Muscle layer of colon (tissue), 2 donors: ENCODE measurements around the gene PDK2.

ENCODE experiments used
- H3K27ac ChIP-seq: one replicate; pipeline ENCODE4 v1.7.0; 2013; ENCODE audit warnings: low read depth, mild to moderate bottlenecking, low read length, moderate library complexity
- H3K27me3 ChIP-seq, 2 donors: one replicate each; pipeline ENCODE4 v1.7.0; 2013; ENCODE audit warnings: low read length in 2 of 2, mild to moderate bottlenecking in 2 of 2; ENCODE audit not compliant: insufficient read depth in 2 of 2, control insufficient read depth in 1 of 2
- H3K36me3 ChIP-seq: one replicate; pipeline ENCODE4 v1.7.0; 2013; ENCODE audit warnings: mild to moderate bottlenecking, low read length; ENCODE audit not compliant: insufficient read depth
- H3K4me1 ChIP-seq: one replicate; pipeline ENCODE4 v1.7.0; 2013; ENCODE audit warnings: mild to moderate bottlenecking, low read length; ENCODE audit not compliant: insufficient read depth
- H3K4me3 ChIP-seq, 2 donors: one replicate each; pipeline ENCODE4 v1.7.0; 2013; ENCODE audit warnings: low read length in 2 of 2, low read depth in 1 of 2, mild to moderate bottlenecking in 1 of 2, moderate library complexity in 1 of 2
- H3K9ac ChIP-seq: one replicate; pipeline ENCODE4 v1.7.0; 2013; ENCODE audit warnings: low read length
- H3K9me3 ChIP-seq: one replicate; pipeline ENCODE4 v1.7.0; 2013; ENCODE audit warnings: mild to moderate bottlenecking, low read length
- donor health status: abdominal sarcoma.
- donor health status: Adenocarcinoma of cecum.

Gene PDK2

GRCh38 chr17:50127697-50128361 lies 32.7 kb downstream of the PDK2 start:
- no peaks in the 10 kb centered on the region for H3K9me3 ChIP-seq
- peaks cover 4 to 11% of the 10 kb centered on the region in 2 donors for H3K27me3 ChIP-seq
- H3K9ac ChIP-seq, result no peak overlapping the region
- peaks cover 1% of the 10 kb centered on the region for H3K4me1 ChIP-seq
- no peak overlapping the region for H3K27ac ChIP-seq
- no peaks in the 10 kb centered on the region for H3K36me3 ChIP-seq
- H3K4me3 ChIP-seq, result no peak overlapping the region

GRCh38 chr17:50128441-50129352 lies 33.5 kb downstream of the PDK2 start:
- H3K27ac ChIP-seq, result no peak overlapping the region
- no peaks in the 10 kb centered on the region for H3K9me3 ChIP-seq
- no peak overlapping the region for H3K9ac ChIP-seq
- peak overlapping the region; percentile 16 to 18 for H3K4me3 ChIP-seq
- no peaks in the 10 kb centered on the region for H3K36me3 ChIP-seq
- H3K27me3 ChIP-seq, result peaks cover 4 to 11% of the 10 kb centered on the region in 2 donors
- peaks cover 9% of the 10 kb centered on the region for H3K4me1 ChIP-seq

GRCh38 chr17:50129353-50129727 lies 34.2 kb downstream of the PDK2 start:
- Histone ChIP-seq H3K9ac (no peak overlapping the region), H3K4me3 (peak overlapping the region in 1 of 2 donors; percentile 25), H3K4me1 (peaks cover 14% of the 10 kb centered on the region), H3K9me3 (no peaks in the 10 kb centered on the region), H3K27ac (no peak overlapping the region), H3K36me3 (peaks cover under 1% of the 10 kb centered on the region), H3K27me3 (peaks cover 4 to 11% of the 10 kb centered on the region in 2 donors)

DNA sequence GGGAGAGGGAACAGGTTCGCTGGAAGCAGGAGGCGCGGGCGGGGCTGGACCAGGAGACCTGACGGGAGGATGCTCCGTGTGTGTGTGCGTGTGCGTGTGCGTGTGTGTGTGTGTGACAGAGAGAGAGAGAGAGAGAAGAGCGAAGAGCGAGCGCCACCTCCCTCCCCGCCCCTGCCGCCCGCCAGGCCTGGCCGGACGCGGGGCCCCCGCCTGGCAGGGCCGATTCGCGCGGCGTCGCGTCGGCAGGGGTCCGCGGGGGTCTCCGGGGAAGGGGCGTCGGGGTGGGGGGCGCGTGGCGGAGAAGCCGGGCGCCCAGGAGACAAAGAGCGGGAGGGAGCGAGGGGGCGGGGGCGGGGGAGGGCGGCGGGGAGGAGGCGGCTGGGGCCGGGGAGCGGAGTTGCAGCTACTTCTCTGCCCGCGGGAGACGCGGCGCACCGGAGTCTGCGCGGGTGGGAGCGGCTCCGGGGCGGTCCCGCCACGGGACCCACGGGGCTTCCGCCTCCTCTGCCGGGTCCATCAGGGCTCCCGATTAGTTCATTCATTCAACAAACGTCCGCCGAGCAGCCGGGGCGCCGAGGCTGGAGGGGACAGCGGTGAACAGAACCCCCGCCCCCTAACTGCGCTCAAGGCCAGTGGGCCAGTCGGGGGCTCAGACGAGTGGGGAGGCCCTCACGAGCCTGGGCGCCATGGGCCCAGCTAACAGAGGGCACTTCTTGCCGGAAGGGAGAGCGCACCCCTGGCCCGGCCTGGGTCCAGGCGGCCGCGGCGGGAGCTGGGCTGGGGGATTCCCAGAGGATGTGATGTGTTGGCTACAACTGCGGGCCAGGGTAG lies 34.8 kb downstream of the PDK2 start, which contains the start of gene SAMD14:
TSS of gene SAMD14 (minus strand) at position 433 of the 831 bp plus-strand sequence. CDS start 5,201 bp downstream, outside the sequence.
- H3K27ac ChIP-seq, result no peak within 1 kb of the TSS
- H3K27me3 ChIP-seq, result peaks cover 4 to 11% of the 10 kb centered on the region in 2 donors
- H3K4me1 ChIP-seq, result peaks cover 14% of the 10 kb centered on the region
- H3K9ac ChIP-seq, result no peak within 1 kb of the TSS
- H3K4me3 ChIP-seq, result peak within 1 kb of the TSS; percentile 25 to 27
- H3K9me3 ChIP-seq, result no peaks in the 10 kb centered on the region
- H3K36me3 ChIP-seq, result peaks cover 6% of the 10 kb centered on the region

GRCh38 chr17:50130559-50131305 lies 35.6 kb downstream of the PDK2 start:
- H3K4me3 ChIP-seq, result peak overlapping the region in 1 of 2 donors; percentile 27
- peaks cover 14% of the 10 kb centered on the region for H3K4me1 ChIP-seq
- no peaks in the 10 kb centered on the region for H3K9me3 ChIP-seq
- H3K36me3 ChIP-seq, result peaks cover 10% of the 10 kb centered on the region
- H3K27ac ChIP-seq, result no peak overlapping the region
- H3K9ac ChIP-seq, result no peak overlapping the region
- peaks cover 4 to 11% of the 10 kb centered on the region in 2 donors for H3K27me3 ChIP-seq

- Histone ChIP-seq H3K9ac (no peak overlapping the region), H3K36me3 (peaks cover 17% of the 10 kb centered on the region), H3K27ac (no peak overlapping the region), H3K27me3 (peaks cover 4 to 11% of the 10 kb centered on the region in 2 donors), H3K9me3 (no peaks in the 10 kb centered on the region), H3K4me3 (no peak overlapping the region), H3K4me1 (peaks cover 14% of the 10 kb centered on the region)
These were observed 37.1 kb downstream of the PDK2 start for GRCh38 chr17:50132104-50132794.

DNA sequence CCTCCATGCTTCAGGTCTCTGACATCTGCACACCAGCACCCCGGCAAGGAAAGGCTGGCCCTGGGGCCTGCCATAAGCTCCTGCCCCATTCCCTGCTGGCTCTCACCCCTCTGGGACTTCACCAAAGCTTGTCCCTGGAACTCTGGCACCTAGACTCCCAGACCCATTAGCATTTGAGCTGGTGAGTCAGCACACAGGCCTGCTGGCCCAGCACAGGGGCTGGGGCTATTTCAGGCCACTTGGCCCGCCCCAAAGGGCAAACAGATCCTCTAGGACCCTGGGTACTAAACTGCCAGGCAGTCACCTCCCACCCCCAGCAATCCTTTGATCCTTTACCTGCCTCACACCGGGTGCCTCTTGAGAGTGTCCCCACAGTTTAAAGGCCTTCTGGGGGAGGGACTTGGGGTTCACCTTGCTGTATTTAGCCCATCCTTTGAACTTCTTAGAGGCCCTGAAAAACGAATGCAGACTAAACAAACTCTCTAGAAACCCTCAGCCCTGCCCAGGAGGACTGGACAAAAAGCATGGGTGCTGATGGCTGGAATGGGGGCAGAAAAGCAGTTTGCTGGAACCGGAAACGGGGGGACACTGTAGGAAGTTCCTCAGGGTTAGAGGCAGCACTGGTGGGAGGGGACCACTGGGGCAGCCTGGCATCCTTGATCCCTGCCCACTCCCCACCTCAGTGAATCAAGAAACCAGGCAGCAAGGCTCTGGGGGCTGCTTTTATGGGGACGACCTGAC lies 38.0 kb downstream of the PDK2 start:
- H3K9me3 ChIP-seq, result no peaks in the 10 kb centered on the region
- no peak overlapping the region for H3K9ac ChIP-seq
- H3K27me3 ChIP-seq, result peaks cover 4 to 11% of the 10 kb centered on the region in 2 donors
- H3K27ac ChIP-seq, result peak overlapping the region; percentile 30
- no peak overlapping the region for H3K4me3 ChIP-seq
- H3K4me1 ChIP-seq, result peaks cover 14% of the 10 kb centered on the region
- peaks cover 27% of the 10 kb centered on the region for H3K36me3 ChIP-seq

- Histone ChIP-seq H3K9ac (no peak overlapping the region), H3K36me3 (peaks cover 32% of the 10 kb centered on the region), H3K9me3 (no peaks in the 10 kb centered on the region), H3K4me1 (peaks cover 14% of the 10 kb centered on the region), H3K4me3 (no peak overlapping the region), H3K27me3 (peaks cover 4 to 6% of the 10 kb centered on the region in 2 donors), H3K27ac (no peak overlapping the region)
These were observed 38.6 kb downstream of the PDK2 start for GRCh38 chr17:50133769-50134099.

GRCh38 chr17:50134206-50135110 lies 39.3 kb downstream of the PDK2 start:
- Histone ChIP-seq H3K27me3 (peaks cover 2 to 4% of the 10 kb centered on the region in 2 donors), H3K9ac (no peak overlapping the region), H3K4me3 (no peak overlapping the region), H3K4me1 (peaks cover 14% of the 10 kb centered on the region), H3K36me3 (peaks cover 39% of the 10 kb centered on the region), H3K9me3 (no peaks in the 10 kb centered on the region), H3K27ac (no peak overlapping the region)
